NCI-H1048 (cell line): Measurements from ENCODE around the gene HMGA1.
"Not testable (repeated sequence)": the region's sequence is repeated elsewhere in the genome, so short reads cannot be mapped to it uniquely, and the experiment has no call there.

Experiments used
- DNase-seq: peaks from one replicate; lab custom pipeline; 2025; lab: John Stamatoyannopoulos, UW

Gene HMGA1

GRCh38 chr6:34240329-34241248 is 3.9 kb downstream of the HMGA1 start:
- no peak for DNase-seq

- DNase-seq: no peak
Measured at GRCh38 chr6:34241351-34242215, 4.9 kb downstream of the HMGA1 start.

- no peak for DNase-seq
Measured at GRCh38 chr6:34242252-34243130, 5.8 kb downstream of the HMGA1 start.

GRCh38 chr6:34243131-34243771 is 6.6 kb downstream of the HMGA1 start:
- DNase-seq: no peak

GRCh38 chr6:34243901-34244884 is 7.5 kb downstream of the HMGA1 start:
- DNase-seq: no peak

- not testable (repeated sequence) for DNase-seq
Measured at GRCh38 chr6:34245032-34245760, 8.5 kb downstream of the HMGA1 start.

GRCh38 chr6:34245761-34246140 is 9.1 kb downstream of the HMGA1 start:
- not testable (repeated sequence) for DNase-seq

- DNase-seq: no peak
Measured at GRCh38 chr6:34246249-34246562, 9.5 kb downstream of the HMGA1 start.

GRCh38 chr6:34246563-34247391 is 10.1 kb downstream of the HMGA1 start:
- no peak for DNase-seq

- DNase-seq: no peak
Measured at GRCh38 chr6:34247481-34248197, 11.0 kb downstream of the HMGA1 start.

GRCh38 chr6:34248198-34248726 is 11.6 kb downstream of the HMGA1 start:
- no peak for DNase-seq

GRCh38 chr6:34248727-34249468 is 12.2 kb downstream of the HMGA1 start, which contains the start of gene SMIM29:
TSS of gene SMIM29 (minus strand) at chr6:34249006. CDS start at chr6:34247791, 1,215 bp downstream.
- DNase-seq: peak; percentile 88

GRCh38 chr6:34249469-34250261 is 13.0 kb downstream of the HMGA1 start:
- DNase-seq: no peak

- DNase-seq: not testable (repeated sequence)
Measured at GRCh38 chr6:34252395-34252794, 15.7 kb downstream of the HMGA1 start.

GRCh38 chr6:34259529-34260069 is 22.9 kb downstream of the HMGA1 start:
- DNase-seq: no peak
